ENCODE data around the gene CSDE1. TPM values are rescaled to one million over a fixed set of nuclear protein-coding genes. Genes with fewer than 3 reads are reported as not detected.
"Not testable (repeated sequence)": the region's sequence is repeated elsewhere in the genome, so short reads cannot be mapped to it uniquely, and the experiment has no call there.

The CSDE1 gene
- 100 to 1,000 TPM; 211 to 622 (median 473) TPM for polyA plus RNA-seq (ENCODE audit: insufficient read length in 12 of 12)
- long read RNA-seq, donor 1, full-length matches to known transcripts = 43 of 145 reads
- long read RNA-seq, donor 1, partial matches to known transcripts = 102 of 145 reads
- long read RNA-seq, donor 1, other reads (novel, unspliced or antisense) = 0 of 145 reads
- long read RNA-seq, donor 2, full-length matches to known transcripts = 84 of 171 reads
- long read RNA-seq, donor 2, partial matches to known transcripts = 87 of 171 reads
- long read RNA-seq, donor 2, other reads (novel, unspliced or antisense) = 0 of 171 reads
- long read RNA-seq, donor 3, full-length matches to known transcripts = 31 of 59 reads
- long read RNA-seq, donor 3, partial matches to known transcripts = 28 of 59 reads
- long read RNA-seq, donor 3, other reads (novel, unspliced or antisense) = 0 of 59 reads
- long read RNA-seq, donor 4, full-length matches to known transcripts = 21 of 48 reads
- long read RNA-seq, donor 4, partial matches to known transcripts = 27 of 48 reads
- long read RNA-seq, donor 4, other reads (novel, unspliced or antisense) = 0 of 48 reads
- long read RNA-seq, donor 5, full-length matches to known transcripts = 117 of 242 reads
- long read RNA-seq, donor 5, partial matches to known transcripts = 114 of 242 reads
- long read RNA-seq, donor 5, other reads (novel, unspliced or antisense) = 11 of 242 reads
- long read RNA-seq, donor 6, full-length matches to known transcripts = 37 of 94 reads
- long read RNA-seq, donor 6, partial matches to known transcripts = 57 of 94 reads
- long read RNA-seq, donor 6, other reads (novel, unspliced or antisense) = 0 of 94 reads
- long read RNA-seq, donor 7, full-length matches to known transcripts = 25 of 48 reads
- long read RNA-seq, donor 7, partial matches to known transcripts = 23 of 48 reads
- long read RNA-seq, donor 7, other reads (novel, unspliced or antisense) = 0 of 48 reads
- long read RNA-seq, donor 8, full-length matches to known transcripts = 86 of 183 reads
- long read RNA-seq, donor 8, partial matches to known transcripts = 97 of 183 reads
- long read RNA-seq, donor 8, other reads (novel, unspliced or antisense) = 0 of 183 reads
- long read RNA-seq, donor 9, full-length matches to known transcripts = 27 of 57 reads
- long read RNA-seq, donor 9, partial matches to known transcripts = 30 of 57 reads
- long read RNA-seq, donor 9, other reads (novel, unspliced or antisense) = 0 of 57 reads
- long read RNA-seq, donor 10, full-length matches to known transcripts = 80 of 143 reads
- long read RNA-seq, donor 10, partial matches to known transcripts = 63 of 143 reads
- long read RNA-seq, donor 10, other reads (novel, unspliced or antisense) = 0 of 143 reads
- long read RNA-seq, donor 11, full-length matches to known transcripts = 70 of 143 reads
- long read RNA-seq, donor 11, partial matches to known transcripts = 68 of 143 reads
- long read RNA-seq, donor 11, other reads (novel, unspliced or antisense) = 5 of 143 reads

- peak; percentile 99 for DNase-seq
These were observed at the start of gene CSDE1 for GRCh38 chr1:114757455-114758255. TSS of gene CSDE1 (minus strand) at chr1:114757984. CDS start at chr1:114739890, 18,094 bp downstream.

- not testable (repeated sequence) for DNase-seq
These were observed 46.7 kb upstream of the CSDE1 start for GRCh38 chr1:114804449-114804848.

GRCh38 chr1:114803001-114803400 lies 45.2 kb upstream of the CSDE1 start:
- DNase-seq = no peak

GRCh38 chr1:114794038-114794437 lies 36.3 kb upstream of the CSDE1 start:
- DNase-seq = no peak

GRCh38 chr1:114790581-114790980 lies 32.8 kb upstream of the CSDE1 start:
- DNase-seq = not testable (repeated sequence)

GRCh38 chr1:114786440-114786839 lies 28.7 kb upstream of the CSDE1 start:
- DNase-seq = not testable (repeated sequence)

- no peak for DNase-seq
These were observed 24.7 kb upstream of the CSDE1 start for GRCh38 chr1:114782476-114782875.

- peak; percentile 94 for DNase-seq
These were observed 22.8 kb upstream of the CSDE1 start, which contains the start of gene SIKE1 for GRCh38 chr1:114780344-114781226. TSS of gene SIKE1 (minus strand) at chr1:114780685. CDS start at chr1:114780607, 78 bp downstream.

- no peak for DNase-seq
These were observed 21.9 kb upstream of the CSDE1 start for GRCh38 chr1:114779722-114780121.

GRCh38 chr1:114776726-114777125 lies 18.9 kb upstream of the CSDE1 start:
- DNase-seq = not testable (repeated sequence)

GRCh38 chr1:114771992-114772391 lies 14.2 kb upstream of the CSDE1 start:
- DNase-seq = no peak

- DNase-seq = no peak
These were observed 13.2 kb upstream of the CSDE1 start for GRCh38 chr1:114770989-114771388.

- DNase-seq = no peak
These were observed 6.9 kb upstream of the CSDE1 start for GRCh38 chr1:114764689-114765088.

- no peak for DNase-seq
These were observed 560 bp upstream of the CSDE1 start for GRCh38 chr1:114758256-114758832.

GRCh38 chr1:114756949-114757454 lies 782 bp downstream of the CSDE1 start:
- no peak for DNase-seq

GRCh38 chr1:114756009-114756892 lies 1.5 kb downstream of the CSDE1 start:
- no peak for DNase-seq
